Thoracic aorta (tissue), 2 donors: Measurements from ENCODE around the gene PITRM1. TPM values are rescaled to one million over a fixed set of nuclear protein-coding genes. Genes with fewer than 3 reads are reported as not detected.

ENCODE experiments used
- ATAC-seq: fragments of 150-250 bp; one replicate; pipeline ENCODE4 v1.8.0; 2017; ENCODE audit warnings: low read depth; ENCODE audit not compliant: insufficient number of reproducible peaks, low FRiP score
- DNase-seq: peaks from one replicate; pipeline ENCODE4 v3.0.0-alpha.2; 2020; ENCODE audit warnings: low spot score
- H3K27ac ChIP-seq, 2 donors: fragments of 200-600 bp; sonication (generic); 1 replicate in 1 of 2; 2 replicates in 1 of 2; pipeline ENCODE4 v1.5.1; 2016; ENCODE audit warnings: mild to moderate bottlenecking in 2 of 2, moderate library complexity in 2 of 2
- H3K27me3 ChIP-seq: fragments of 200-600 bp; sonication (generic); replicated peaks from 2 replicates; pipeline ENCODE4 v1.6.0; 2016; ENCODE audit warnings: mild to moderate bottlenecking; ENCODE audit not compliant: insufficient read depth
- H3K36me3 ChIP-seq: fragments of 200-600 bp; sonication (generic); one replicate; pipeline ENCODE4 v1.5.1; 2016
- H3K4me1 ChIP-seq, 2 donors: fragments of 200-600 bp; sonication (generic); 1 replicate in 1 of 2; 2 replicates in 1 of 2; pipeline versions ENCODE4 v1.5.1 to v1.6.0; 2016; ENCODE audit warnings: low read depth in 2 of 2, mild to moderate bottlenecking in 1 of 2; ENCODE audit not compliant: control insufficient read depth in 1 of 2
- H3K4me3 ChIP-seq: fragments of 200-600 bp; sonication (generic); 2 replicates; pipeline ENCODE4 v1.5.1; 2016; ENCODE audit warnings: mild to moderate bottlenecking
- H3K9me3 ChIP-seq: fragments of 200-600 bp; sonication (generic); 2 replicates; pipeline ENCODE4 v1.5.1; 2016
- CTCF ChIP-seq: fragments of 200-600 bp; sonication (generic); IDR thresholded peaks from one replicate; pipeline ENCODE4 v1.5.1; 2019; ENCODE audit warnings: antibody characterized with exemption
- total RNA-seq, 2 donors: library from RNA; depleted of rRNA; stranded (reverse); fragments of >200 nt; gene quantifications; one replicate each; pipeline versions ENCODE4 v1.1.0 to v1.2.3, GENCODE V29; 2016

PITRM1 gene
- total RNA-seq, 2 donors from 2014 or later, result 104 to 125 TPM

GRCh38 chr10:3163879-3164278 is 8.7 kb downstream of the PITRM1 start:
- Histone ChIP-seq H3K9me3 (no peaks in the 10 kb centered on the region), H3K4me1 (no peaks in the 10 kb centered on the region), H3K36me3 (peaks cover 72% of the 10 kb centered on the region), H3K27me3 (no peaks in the 10 kb centered on the region), H3K4me3 (no peak overlapping the region), H3K27ac (no peak overlapping the region)
- no peak for TF ChIP-seq CTCF
- ATAC-seq (no peak), DNase-seq (no peak)

- no peak overlapping the region for H3K27ac ChIP-seq
- H3K4me1 ChIP-seq, result no peaks in the 10 kb centered on the region
- H3K9me3 ChIP-seq, result no peaks in the 10 kb centered on the region
- no peaks in the 10 kb centered on the region for H3K27me3 ChIP-seq
- DNase-seq (no peak), ATAC-seq (no peak)
- H3K4me3 ChIP-seq, result no peak overlapping the region
- peaks cover 70% of the 10 kb centered on the region for H3K36me3 ChIP-seq
- no peak for TF ChIP-seq CTCF
Observed at GRCh38 chr10:3162533-3162932, 10.0 kb downstream of the PITRM1 start.

- peaks cover 54% of the 10 kb centered on the region for H3K36me3 ChIP-seq
Observed at GRCh38 chr10:3159152-3159551, 13.4 kb downstream of the PITRM1 start.

GRCh38 chr10:3154666-3155065 is 17.9 kb downstream of the PITRM1 start:
- Histone ChIP-seq H3K27ac (no peak overlapping the region), H3K4me1 (no peaks in the 10 kb centered on the region), H3K4me3 (no peak overlapping the region), H3K36me3 (peaks cover 52% of the 10 kb centered on the region), H3K9me3 (no peaks in the 10 kb centered on the region), H3K27me3 (no peaks in the 10 kb centered on the region)
- no peak for ATAC-seq
- DNase-seq, result no peak
- no peak for TF ChIP-seq CTCF

More at GRCh38 chr10:3159152-3159551, 13.4 kb downstream of the PITRM1 start:
- no peak for DNase-seq
- Histone ChIP-seq H3K4me1 (no peaks in the 10 kb centered on the region), H3K4me3 (no peak overlapping the region), H3K27me3 (no peaks in the 10 kb centered on the region), H3K9me3 (no peaks in the 10 kb centered on the region), H3K27ac (no peak overlapping the region)
- TF ChIP-seq CTCF, result no peak
- ATAC-seq, result no peak

- DNase-seq (no peak), ATAC-seq (no peak)
- no peaks in the 10 kb centered on the region for H3K27me3 ChIP-seq
- no peaks in the 10 kb centered on the region for H3K4me1 ChIP-seq
- no peak overlapping the region for H3K27ac ChIP-seq
- no peak for TF ChIP-seq CTCF
- H3K36me3 ChIP-seq, result peaks cover 55% of the 10 kb centered on the region
- no peak overlapping the region for H3K4me3 ChIP-seq
- H3K9me3 ChIP-seq, result no peaks in the 10 kb centered on the region
Observed at GRCh38 chr10:3152566-3152935, 20.0 kb downstream of the PITRM1 start.
